Measurements from ENCODE around the gene KRTAP10-3.

KRTAP10-3 gene

DNA sequence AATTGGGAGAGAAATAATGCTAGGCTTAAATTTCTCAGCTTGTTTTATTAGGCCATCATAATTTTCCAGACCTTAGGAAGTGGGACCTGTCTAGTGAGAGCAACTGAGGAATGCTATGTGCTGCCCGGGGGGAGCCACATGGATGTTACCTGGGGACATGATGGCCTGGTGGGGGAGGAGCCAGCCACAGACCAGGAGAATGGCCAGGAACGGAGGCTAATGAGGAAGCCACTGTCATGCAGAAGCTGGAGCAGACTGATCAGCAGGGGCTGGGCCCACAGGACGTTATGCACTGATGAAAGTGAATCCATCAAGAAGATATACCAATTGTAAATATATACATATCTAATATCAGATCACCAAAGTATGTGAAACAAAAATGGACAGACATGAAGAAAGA, 14.0 kb downstream of the KRTAP10-3 start:
- no peak for DNase-seq

DNA sequence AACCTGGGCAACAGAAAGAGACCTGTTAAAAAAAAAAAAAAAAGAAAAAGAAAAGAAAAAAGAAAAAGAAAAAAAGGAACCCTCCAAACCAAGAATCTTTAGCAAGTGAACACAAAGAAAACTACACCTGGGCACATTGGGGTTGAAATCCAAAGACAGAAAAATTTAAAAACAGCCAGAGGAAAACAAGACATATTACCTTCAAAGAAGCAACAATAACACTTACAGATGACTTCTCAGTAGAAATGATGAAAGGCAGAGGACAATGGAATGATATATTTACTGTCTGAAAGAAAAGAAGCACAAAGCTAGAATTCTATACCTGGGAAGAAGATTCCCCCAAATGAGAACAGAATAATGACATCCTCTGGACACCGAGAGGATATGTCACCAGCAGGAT, 15.9 kb downstream of the KRTAP10-3 start:
- DNase-seq = no peak

DNA sequence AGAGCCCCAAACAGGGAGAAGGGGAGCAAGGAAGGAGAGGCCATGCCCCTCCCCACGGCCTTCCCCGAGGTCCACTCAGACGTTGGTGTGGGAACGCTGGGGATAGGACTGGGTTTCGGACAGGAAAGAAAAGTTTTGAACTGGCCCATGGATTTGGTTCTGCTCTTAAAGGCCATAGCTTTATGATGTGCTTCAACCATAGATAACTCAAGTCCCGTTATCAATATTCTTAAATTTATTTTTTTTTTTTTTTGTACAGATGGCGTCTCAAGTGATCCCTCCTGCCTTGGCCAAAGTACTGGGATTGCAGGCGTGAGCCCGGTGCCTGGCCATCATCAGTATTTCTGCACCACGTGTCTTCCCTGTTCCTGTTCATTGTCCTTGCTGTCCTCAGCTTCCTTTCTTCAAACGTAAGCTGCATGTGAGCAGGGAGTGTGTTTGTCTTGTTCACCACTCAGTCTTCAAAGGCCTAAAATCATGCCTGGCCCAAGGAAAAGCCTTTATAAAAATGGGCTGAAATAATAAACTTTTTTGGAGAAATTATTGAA, 17.8 kb downstream of the KRTAP10-3 start:
- no peak for DNase-seq

DNA sequence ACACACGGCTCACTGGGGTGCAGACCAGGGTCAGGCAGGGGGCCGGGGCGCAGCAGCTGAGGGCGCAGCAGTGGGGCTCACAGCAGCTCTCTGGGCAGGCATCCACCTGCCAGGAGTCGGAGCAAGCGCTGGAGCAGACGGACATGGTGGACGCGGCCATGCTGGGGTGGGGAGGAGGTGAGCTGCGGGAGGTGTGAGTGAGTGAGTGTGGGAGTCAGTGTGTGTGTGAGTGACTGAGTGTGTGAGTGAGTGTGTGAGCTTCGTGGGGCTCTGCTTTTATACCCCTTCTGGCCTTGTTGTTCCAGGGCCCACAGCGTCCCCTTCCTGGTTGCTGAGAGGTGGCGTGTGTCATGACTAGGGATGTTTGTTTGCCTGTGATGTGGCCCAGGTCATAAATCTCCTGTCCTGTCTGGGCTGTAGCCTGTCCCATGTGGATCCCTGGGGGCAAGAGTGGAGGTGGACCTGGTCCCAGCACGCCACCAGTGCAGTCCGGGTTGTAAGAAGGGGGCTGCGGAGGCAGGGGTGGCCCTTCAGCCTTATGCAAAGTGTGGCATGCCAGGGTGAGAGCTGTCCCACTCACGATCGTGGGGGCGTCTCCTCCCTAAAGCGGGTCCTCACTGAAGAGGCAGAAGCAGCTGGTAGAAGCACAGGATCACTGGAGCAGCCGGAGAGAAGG, 18.5 kb downstream of the KRTAP10-3 start, which contains the start of gene KRTAP10-1:
Gene KRTAP10-1 (minus strand): TSS at position 205 of the 676 bp plus-strand sequence. CDS start 45 bp downstream, at position 160.
- DNase-seq = no peak

DNA sequence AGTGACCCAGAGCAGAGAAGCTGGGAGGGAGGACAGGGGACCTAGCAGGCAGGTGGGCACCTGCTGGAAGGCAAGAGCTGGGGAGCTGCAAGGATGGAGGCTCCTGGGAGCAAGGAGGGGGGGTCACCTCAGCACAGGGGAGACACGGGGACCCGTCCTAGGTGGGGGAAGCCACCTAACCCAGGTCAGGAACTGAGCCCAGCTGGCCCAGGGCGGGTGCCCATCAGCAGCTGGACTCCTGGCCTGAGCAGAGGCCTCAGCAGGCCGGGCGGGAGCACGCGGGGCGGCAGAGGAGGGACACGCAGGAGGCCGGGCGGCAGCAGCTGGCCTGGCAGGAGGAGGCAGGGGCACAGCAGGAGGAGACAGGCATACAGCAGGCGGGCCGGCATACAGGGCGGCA, 19.5 kb downstream of the KRTAP10-3 start:
- DNase-seq = no peak

DNA sequence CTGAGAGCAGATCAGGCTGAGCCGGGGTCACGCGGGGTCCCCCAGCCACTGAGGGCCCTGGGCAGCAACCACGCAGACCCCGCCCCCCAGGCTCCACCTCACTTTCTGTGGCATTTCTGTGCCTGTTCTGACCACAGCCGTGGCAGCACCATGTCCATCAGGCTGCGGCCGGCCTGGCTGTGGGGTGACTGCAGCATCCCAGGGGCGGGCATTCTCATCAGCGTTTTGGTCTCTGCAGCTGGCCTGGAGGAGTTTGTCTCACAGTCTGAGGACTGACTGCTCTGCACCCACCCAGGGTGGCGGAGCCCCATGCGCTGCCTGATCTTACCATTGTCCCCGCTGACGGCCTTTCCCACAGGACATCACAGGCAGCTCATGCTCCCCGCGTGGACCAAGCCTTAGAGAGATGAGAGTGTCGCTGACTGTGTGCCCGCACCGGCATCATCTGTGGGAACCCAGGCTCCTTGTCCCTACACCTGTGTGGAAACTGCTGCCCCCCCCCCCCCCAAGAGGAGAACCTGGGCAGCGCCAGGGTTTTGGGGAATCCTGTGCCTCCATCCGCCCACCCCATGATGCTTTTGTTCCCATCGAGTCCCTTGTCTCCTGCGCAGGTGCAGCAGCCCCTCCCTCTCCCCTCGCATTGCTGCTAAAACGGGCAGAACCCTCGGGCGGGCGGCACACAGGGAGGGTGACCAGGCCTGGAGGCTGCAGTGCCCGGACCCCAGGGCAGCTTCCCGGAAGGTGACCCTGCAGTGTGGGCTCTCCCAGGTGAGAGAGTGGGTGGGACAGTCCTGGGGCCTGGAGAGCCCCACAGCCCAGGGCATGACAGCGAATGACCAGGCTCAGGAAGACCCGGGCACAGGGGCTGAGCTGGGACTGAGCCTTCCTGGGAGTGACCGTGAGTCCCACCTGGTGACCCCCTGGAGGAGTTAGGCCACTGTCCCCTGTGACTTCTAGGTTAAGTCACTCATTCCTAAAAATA, 20.4 kb downstream of the KRTAP10-3 start:
- no peak for DNase-seq

DNA sequence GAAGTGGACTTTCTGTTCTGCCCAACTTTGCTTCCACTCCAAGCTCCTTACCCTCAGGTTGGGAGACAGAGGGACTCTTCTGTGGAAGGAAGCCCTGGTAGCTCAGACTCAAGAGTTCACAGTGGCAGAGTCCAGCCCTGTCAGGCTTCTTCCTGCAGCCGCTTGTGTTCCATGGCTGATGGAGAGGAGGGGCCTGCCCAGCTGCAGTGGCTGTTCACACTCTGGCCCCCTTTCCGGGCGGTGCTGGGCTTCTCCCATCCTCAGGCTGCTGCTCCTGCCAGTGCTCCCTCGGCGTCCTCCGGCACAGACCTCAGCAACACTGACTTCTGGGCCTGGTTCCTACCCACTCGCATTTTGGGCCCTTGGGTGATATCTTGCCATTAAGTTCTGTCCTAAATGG, 22.6 kb downstream of the KRTAP10-3 start:
- no peak for DNase-seq

DNA sequence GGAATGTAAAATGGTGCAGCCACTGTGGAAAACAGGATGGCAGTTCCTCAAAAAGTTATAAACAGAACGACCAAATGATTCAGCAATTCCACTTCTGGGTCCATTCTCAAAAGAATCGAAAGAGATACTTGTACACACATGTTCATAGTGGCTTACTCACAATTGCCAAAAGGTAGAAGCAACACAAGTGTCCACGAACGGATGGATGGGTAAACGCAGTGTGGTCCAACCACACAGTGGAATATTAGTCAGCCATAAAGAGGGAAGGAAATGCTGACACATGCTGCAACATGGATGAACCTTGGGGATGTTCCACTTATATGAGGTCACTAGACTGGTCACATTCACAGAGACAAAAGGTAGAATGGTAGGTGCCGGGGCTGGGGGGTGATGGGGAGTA, 23.9 kb downstream of the KRTAP10-3 start:
- no peak for DNase-seq

DNA sequence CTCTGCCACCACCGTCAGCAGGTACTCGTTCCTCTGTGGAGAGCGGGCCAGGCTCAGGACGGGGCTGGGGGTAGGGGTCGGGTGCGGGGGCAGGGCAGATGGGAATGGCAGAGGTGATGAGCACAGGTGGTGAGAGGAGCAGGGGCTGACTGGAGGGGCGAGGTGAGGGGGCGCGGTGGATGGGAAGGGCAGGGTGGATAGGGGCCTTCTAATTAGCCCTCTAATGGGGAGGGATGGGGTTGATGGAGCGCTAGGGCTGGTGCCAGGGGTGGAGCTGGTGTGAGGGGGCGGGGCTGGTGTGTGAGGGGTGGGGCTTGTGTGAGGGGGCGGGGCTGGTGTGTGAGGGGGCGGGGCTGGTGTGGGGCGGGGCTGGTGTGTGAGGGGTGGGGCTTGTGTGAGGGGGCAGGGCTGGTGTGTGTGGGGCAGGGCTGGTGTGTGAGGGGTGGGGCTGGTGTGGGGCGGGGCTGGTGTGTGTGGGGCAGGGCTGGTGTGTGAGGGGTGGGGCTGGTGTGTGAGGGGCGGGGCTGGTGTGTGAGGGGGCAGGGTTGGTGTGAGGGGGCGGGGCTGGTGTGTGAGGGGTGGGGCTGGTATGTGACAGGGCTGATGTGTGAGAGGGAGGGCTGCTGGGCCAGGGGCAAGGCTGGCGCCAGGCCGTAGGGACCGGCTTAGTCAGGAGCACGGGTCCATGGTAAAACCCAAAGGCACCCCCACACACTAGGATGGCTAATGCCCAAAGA, 24.5 kb downstream of the KRTAP10-3 start:
- DNase-seq = no peak

DNA sequence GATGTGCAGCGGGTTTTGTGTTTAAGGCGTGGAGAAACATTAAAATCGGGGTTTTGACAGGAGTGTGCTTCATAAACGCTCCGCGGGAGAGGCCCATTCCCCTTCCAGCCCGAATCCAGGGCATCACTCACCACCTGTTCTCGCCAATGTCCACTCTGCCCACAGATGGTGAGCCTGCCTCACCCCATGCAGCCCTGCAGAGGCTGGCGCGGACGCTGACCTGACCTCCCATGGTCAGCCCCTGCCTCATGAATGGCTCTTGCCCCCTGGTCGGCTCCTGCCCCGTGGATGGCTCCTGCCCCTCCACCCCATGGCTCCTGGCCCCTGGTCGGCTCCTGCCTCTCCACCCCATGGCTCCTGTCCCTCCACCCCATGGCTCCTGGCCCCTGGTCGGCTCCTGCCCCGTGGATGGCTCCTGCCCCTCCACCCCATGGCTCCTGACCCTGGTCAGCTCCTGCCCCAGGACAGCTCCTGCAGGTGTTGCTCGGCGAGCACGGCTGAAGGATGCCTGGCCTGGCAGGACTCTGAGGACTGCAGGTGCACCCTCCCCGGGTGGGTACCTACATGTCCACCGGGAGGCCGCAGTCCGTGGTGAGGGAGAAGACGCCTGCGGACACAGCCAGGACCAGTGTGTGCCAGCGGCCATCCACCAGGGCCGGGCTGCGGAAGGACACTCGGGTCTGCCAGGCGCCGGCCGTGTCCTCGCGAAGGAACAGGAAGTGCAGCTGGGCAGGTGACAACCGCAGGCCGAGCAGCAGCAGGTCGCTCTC, 25.3 kb downstream of the KRTAP10-3 start:
- DNase-seq = no peak

DNA sequence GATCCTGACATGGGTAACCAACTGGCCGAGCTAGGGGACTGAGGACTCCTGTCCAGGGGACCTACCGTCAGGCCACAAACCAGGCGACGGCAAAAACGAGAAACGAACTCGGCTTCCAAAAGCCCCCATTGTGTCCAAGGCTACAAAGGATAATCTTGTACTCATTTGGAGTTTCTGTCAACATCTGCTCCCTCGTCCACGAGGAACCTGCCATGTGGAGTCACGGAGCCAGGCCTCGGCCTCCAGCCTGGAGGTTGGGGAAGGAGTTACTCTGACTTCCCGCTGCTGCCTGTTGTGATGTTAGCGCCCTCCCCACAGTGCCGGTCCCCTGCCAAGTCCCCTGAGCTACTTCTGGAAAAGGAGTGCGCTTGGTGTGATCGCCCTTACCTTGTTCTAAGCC, 25.9 kb downstream of the KRTAP10-3 start:
- no peak for DNase-seq

DNA sequence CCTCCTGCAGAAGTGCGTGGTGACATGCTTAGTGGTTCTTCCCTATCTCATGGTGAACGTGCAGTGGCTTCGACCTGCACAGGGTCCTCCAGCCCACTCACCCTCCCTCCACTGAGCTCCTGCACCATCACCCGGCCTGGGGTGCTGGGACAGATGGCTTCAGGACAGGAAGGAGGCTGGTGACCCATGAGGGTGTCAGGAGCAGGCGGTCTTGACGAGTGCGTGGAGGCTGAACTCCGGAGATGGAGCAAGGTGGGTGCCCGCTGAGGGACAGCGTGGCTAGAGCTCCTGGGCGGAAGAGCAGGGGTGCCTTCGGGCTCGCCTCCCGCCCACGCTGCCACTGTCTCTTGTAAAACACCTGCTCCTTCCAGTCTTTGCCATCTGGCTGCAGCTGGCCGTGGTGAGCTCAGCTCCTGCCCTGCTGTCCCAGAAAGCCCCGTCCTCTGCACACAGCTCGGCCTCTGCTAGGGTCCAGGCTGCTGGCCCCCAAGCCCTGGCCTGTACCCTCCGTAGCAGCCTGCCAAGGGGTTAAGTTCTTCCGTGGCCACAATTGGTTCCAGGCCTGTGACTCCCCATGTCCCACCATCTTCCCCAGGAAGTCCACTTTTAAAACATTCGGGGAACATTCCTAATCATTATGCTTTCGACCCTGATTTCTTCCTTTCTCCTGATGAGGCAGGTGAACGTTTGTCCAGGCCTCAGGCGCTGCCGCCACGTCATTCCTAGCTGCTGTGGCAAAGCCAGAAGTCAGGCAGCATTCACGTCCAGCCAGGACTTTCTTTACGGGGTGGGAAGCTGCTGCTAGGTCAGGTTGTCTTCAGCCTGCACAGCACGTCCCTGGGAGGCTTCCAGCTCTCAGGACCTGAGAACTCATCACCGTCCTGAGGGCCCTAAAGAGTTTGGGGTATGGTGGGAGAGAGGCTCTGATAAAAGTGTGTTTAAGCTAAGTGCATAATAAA, 26.7 kb downstream of the KRTAP10-3 start:
- DNase-seq = no peak

DNA sequence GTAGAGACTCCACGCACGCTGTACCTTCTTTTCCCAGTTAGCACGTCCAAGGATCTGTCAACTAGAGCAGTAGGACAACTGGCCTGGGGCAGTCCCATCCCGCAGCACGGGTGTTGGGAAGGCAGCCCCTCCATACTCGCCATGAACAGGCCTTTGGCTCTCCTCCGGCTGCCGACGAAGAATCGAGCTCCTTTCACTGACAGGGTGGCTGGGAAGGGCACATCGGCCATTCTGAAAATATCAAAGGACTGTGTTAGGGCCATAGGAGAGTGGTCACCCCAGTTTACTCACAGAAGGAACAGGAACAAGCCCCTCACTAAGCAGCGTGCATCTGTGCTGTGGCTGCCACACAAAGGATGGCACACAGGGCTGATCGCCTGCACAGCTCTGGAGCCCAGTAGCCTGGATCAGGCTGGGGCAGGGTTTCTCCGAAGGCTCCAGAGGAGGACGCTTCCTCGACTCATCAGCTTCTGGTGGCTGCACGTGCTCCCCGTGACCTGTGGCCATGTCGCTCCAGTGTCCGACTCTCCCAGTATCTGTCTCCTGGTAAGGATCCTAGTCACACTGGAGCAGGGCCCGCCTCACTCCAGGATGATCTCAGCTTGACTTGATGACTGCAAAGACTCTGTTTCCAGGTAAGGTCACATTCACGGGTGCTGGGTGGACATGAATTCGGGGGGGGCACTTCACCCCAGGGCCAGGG, 27.5 kb downstream of the KRTAP10-3 start:
- no peak for DNase-seq

DNA sequence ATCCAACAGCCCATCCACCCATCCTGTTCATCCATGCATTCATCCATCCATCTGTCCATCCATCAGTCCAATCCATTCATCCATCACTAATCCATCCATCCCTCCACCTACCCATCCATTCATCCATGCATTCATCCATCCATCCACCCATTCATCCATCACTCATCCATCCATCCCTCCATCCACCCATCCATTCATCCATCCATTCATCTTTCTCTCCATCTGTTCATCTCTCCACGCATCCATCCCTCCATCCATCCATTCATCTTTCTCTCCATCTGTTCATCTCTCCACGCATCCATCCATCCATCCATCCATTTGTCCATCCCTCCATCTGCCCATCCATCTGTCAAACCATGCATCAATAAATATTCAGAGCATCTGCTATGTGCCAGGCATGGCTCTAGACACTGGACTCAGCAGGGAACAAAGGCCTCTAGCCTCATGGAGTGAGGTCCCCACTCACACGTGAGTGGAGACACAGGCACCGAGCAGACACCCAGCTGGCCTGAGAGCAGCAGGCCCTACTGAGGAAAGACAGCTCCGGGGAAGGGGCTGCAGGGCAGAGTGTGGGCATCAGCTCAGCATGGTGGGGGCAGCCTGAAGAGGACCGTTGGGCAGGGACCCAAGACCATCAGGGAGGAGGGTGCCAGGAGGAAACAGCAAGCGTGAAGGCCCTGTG, 28.2 kb downstream of the KRTAP10-3 start:
- no peak for DNase-seq

DNA sequence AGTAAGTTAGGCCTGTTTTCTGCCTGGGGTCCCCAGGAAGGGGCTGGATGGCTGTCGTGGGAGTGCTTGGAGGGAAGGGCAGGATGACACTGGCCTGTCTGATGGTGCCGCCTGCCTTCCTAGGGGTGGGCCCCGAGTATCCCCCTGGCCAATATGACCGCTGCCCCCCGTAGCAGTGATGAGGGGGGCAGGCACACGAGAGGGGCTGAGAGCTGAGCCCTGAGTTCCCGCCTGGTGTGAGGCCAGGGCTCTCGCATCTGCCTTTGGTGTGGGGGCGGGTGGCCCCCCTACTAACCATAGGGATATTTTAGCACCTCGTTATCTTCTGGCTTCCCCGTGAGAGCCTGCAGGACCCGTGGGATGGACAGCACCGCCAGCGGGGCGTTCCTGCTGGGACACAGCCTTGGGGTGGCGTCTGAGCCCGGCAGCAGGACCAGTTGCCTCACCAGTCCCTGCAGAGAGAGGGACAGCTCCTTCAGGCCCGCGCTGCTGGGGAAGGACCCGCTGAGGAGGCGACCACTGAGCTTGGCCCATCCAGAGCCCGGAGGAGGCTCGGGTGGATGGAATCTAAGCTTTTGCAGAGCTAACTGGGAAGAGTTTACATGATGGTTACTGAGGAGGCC, 29.0 kb downstream of the KRTAP10-3 start:
- no peak for DNase-seq

DNA sequence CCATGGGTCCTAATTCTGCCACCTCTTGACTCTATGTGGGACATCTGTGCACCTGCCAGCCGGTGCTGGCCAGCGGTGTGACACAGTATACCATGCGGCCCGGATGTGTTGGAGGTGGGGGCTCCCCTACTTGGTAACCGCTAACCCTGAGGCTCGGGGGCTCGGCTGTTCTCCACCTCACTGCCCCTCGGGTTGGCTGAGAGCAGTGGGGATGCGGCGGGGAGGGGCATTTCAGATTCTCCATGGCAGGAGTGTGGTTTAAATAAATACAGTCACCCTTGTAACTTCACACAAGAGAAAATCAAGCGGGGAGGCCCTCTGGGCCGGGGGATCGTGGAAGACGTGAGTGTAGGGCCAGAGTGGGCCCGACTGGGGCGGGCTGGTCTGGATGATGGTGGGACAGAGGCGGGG, 29.6 kb downstream of the KRTAP10-3 start:
- no peak for DNase-seq

DNA sequence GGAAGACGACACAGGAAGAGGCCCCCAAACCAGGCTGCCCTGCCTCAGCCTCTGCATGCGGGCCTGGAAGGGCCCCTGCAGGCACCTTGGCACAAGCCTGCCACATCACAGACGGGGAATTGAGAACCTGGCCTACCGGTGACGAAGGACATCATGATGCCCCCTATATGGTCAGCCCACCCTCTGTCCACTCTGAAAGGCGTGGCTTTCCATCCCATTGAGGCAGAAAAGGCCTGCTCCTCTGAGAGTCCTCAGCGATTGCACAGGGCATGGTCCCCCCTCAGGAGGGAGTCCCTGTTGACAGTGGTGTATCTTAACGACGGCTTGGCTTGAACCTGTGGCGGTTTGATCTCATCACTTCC, 30.0 kb downstream of the KRTAP10-3 start:
- no peak for DNase-seq

DNA sequence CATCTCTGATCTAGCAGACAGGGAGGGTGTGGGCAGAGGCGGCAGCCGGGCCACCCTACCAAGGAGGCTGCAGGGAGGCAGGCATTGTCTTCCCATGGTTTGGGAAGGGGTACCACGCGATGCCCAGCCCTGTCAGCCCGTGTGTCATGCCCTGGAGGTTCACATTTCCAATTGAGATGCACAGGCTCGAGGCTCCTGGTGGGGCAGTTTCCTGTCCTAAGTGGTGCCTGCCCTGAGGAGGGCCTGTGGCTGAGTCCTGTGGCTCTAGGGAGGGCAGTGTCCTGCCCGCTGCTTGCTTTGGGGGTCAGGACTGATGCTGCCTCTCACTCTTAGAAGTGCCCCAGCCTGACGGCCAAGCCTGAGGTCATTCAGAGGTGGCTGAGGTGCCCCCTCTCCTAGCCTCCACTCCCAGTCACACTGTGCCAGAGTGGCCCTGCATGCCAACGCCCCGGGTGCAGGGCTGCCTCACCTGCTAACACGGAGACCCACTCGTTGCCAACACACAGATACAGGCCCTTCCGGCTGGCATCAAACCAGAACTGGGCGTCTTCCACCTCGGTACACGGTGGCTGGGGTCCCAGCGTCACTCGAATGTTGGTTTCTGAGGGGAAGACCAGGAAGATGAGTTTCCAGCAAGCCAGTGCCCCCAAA, 30.5 kb downstream of the KRTAP10-3 start:
- no peak for DNase-seq
